ENCODE measurements around the gene CHD1.

The CHD1 gene

DNA sequence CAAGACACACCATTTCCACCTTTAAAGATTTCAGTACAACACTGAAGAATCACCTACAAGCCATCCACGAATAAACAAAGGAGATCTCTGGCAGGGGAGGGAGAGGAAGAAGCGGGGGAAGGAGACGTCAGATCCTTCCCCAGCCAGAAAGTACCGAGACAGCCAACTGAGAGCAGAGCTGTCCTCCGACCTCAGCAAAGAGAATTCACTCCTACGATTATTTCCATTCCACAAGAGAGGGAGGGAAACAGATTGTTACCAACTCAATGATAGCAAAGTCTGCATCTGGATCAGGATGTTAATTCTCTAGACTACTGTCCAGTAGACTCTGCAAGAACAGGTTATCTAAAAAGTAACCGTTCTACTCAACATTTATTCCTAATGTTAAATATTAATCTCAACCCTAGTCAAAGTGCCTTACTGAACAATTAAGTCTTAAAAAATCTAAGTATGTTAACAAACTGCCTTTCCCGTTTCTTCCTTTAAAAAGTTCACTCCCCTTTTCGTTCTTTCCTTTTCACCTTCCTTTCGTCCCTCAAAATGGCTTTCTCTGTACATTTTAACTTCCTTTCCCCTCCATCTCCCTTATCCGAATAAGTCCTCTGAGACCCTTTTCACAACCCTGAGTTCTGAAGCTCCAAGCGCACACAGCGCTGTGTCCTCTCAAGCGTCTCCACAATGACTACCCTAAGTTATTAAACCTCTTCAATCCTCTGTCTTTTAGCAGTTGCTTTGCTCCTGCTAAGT is 1.4 kb downstream of the CHD1 start:
- no peaks in the 10 kb centered on the region for H3K9me3 ChIP-seq (ENCODE audit: control insufficient read depth, insufficient read depth, low read length)
- H3K36me3 ChIP-seq (ENCODE audit: insufficient read depth, low read length) = peaks cover 8% of the 10 kb centered on the region
- no peaks in the 10 kb centered on the region for H3K4me1 ChIP-seq (ENCODE audit: insufficient read depth, low read length)
- H3K9ac ChIP-seq (ENCODE audit: low read depth, low read length) = peak overlapping the region; percentile 82

DNA sequence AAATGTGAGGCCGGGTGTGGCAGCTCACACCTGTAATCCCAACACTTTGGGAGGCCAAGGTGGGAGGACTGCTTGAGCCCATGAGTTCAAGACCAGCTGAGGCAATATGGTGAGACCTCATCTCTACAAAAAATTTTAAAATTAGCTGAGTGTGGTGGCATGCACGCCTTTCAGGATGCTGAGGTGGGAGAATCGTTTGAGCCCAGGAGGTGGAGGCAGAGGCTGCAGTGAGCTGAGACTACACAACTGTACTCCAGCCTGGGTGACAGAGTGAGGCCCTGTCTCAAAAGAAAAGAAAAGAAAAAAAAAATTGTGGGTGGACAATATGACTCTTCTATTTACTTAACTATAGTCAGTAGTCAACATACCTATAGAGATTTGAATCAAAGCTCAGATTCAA is 4.8 kb downstream of the CHD1 start:
- Histone ChIP-seq H3K9ac (ENCODE audit: low read depth, low read length) (no peak overlapping the region), H3K4me1 (ENCODE audit: insufficient read depth, low read length) (no peaks in the 10 kb centered on the region)

DNA sequence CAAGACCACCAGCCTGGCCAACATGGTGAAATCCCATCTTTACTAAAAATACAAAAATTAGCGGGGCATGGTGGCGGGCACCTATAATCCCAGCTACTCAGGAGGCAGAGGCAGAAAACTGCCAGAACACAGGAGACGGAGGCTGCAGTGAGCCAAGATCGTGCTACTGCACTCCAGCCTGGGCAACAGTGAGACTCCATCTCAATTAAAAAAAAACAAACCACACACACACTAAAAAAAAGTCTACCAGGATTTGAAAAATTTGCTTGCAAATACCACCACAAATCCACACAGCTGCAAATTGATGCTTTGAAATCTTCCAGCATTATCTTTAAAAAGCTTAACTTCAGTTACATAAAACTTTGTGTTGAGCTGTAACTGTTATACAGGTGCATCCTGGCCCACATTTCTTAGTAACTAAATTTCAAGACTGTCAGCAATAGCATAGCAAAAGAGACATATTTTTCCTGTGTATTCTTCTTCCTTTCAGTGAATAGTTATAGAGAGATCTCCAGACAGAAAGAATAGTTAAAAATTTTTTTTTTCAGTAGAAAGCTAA is 6.8 kb downstream of the CHD1 start:
- no peaks in the 10 kb centered on the region for H3K9me3 ChIP-seq (ENCODE audit: control insufficient read depth, insufficient read depth, low read length)
- peaks cover 8% of the 10 kb centered on the region for H3K36me3 ChIP-seq (ENCODE audit: insufficient read depth, low read length)
- no peak overlapping the region for H3K9ac ChIP-seq (ENCODE audit: low read depth, low read length)
- no peaks in the 10 kb centered on the region for H3K4me1 ChIP-seq (ENCODE audit: insufficient read depth, low read length)

More for the DNA sequence above, 4.8 kb downstream of the CHD1 start:
- peaks cover 8% of the 10 kb centered on the region for H3K36me3 ChIP-seq (ENCODE audit: insufficient read depth, low read length)
- no peaks in the 10 kb centered on the region for H3K9me3 ChIP-seq (ENCODE audit: control insufficient read depth, insufficient read depth, low read length)

DNA sequence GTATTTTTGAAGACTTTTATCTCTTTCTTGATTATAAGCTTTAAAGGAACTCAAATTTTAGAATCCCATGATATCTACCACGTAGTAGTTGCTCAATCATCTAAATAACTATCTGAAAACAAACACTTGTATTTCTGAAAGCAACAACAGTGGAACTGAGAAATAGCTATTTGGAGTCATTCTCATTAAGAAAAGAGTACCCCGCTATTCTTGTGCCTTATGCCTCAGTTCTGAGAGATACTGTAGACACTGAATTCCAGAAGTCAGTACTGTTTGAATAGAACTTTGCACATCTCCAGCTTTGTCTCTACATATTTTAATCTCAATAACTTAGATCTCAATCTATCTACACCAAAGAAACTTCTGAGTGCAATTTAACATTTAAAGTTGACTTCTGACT is 11.4 kb downstream of the CHD1 start:
- H3K4me1 ChIP-seq (ENCODE audit: insufficient read depth, low read length) = no peaks in the 10 kb centered on the region
- H3K36me3 ChIP-seq (ENCODE audit: insufficient read depth, low read length) = no peaks in the 10 kb centered on the region; the same call in 1 of the 2 replicates
- no peaks in the 10 kb centered on the region for H3K9me3 ChIP-seq (ENCODE audit: control insufficient read depth, insufficient read depth, low read length)
- no peak overlapping the region for H3K9ac ChIP-seq (ENCODE audit: low read depth, low read length)

DNA sequence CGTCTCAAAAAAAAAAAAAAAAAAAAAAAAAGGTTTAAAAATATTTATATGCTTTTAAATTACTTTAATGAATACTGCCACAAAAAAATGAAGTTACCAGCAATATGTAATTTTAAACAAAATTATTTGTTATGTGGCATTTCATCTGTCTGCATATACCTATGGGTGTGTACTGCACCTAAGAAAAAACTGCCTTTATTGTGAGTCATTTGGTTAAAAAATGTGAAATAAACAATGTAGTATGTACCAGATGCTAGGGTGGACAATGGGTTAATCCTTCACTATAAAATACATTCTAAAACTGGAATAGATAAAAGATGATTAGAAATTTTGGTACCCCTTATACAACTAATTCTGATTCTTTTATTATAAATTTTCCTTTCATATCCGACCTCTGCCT is 12.3 kb downstream of the CHD1 start:
- no peaks in the 10 kb centered on the region; the same call in 1 of the 2 replicates for H3K36me3 ChIP-seq (ENCODE audit: insufficient read depth, low read length)
- H3K9me3 ChIP-seq (ENCODE audit: control insufficient read depth, insufficient read depth, low read length) = no peaks in the 10 kb centered on the region
- H3K9ac ChIP-seq (ENCODE audit: low read depth, low read length) = no peak overlapping the region
- H3K4me1 ChIP-seq (ENCODE audit: insufficient read depth, low read length) = no peaks in the 10 kb centered on the region

DNA sequence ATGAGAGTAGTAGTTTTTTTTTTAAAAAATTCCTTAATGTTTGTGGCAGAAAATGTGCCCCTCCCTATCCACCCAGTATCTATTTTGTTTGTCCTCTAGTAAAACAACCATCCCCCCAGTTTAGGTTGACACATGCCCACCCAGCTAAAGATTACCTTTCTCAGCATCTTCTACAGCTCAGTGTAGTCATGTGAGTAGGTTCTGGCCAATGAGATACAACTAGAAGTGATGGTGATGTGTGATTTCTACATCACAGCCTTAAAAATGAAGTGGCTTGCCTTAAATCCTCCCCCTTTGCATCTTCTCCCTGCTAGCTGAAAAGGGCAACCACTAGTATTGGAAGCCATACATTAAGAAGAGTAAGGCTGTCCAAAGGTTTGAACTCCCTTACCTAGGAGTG is 14.9 kb downstream of the CHD1 start:
- H3K4me1 ChIP-seq (ENCODE audit: insufficient read depth, low read length) = no peaks in the 10 kb centered on the region
- no peaks in the 10 kb centered on the region for H3K9me3 ChIP-seq (ENCODE audit: control insufficient read depth, insufficient read depth, low read length)
- H3K9ac ChIP-seq (ENCODE audit: low read depth, low read length) = no peak overlapping the region
- no peaks in the 10 kb centered on the region for H3K36me3 ChIP-seq (ENCODE audit: insufficient read depth, low read length)

DNA sequence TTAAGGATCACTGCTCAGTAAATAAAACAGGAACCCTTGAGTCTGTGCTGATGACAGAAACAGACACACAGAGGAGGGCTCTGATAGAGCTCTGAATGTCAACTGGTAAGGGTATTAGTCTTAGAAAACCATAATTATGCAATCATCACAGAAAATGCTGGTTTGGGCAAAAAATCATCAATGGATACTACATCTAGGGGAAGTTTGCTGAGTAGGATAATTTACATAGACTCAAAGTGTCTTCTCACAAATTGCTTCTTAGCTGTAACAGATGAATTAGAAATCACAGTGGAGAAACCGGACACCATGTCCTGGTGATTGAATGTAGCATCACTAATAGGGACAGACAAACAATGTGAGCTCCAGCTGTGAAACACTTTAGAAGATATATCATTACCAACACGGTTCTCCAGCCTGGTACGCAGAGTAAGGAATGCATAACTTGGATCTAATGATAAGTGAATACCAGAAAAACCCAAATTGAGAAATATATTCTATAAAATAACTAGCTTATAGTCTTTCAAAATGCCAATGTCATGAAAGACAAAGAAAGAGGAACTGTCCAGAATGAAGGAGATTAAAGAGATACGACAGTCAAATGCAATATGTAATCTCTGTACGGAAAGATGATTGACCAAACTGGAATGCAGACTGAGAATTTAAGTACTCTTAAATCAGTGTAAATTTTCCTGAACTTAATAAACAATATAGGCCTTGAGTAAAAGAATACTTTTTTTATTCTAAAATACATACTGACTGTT is 17.3 kb downstream of the CHD1 start:
- H3K36me3 ChIP-seq (ENCODE audit: insufficient read depth, low read length) = no peaks in the 10 kb centered on the region
- H3K9me3 ChIP-seq (ENCODE audit: control insufficient read depth, insufficient read depth, low read length) = no peaks in the 10 kb centered on the region
- H3K9ac ChIP-seq (ENCODE audit: low read depth, low read length) = no peak overlapping the region
- peaks cover 10% of the 10 kb centered on the region for H3K4me1 ChIP-seq (ENCODE audit: insufficient read depth, low read length)

DNA sequence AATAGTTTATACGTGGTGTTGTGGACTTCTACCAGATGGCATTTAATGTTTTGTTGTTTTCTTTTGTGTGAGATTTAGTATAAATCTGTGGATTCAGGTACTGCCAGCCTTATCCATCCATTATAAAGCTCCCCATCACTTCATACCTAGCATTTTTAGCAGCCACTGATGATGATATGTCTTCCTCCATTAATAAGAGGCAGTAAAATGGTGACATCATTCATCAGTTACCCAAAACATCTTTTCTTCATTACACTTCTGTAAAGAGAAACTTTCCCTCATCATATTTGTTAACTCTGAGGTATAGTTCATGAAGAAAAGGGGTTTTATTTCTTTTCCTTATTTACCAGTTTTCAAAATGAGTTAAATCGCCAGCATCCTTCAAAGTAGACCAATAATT is 19.4 kb downstream of the CHD1 start:
- peaks cover 10% of the 10 kb centered on the region for H3K4me1 ChIP-seq (ENCODE audit: insufficient read depth, low read length)
- no peaks in the 10 kb centered on the region for H3K9me3 ChIP-seq (ENCODE audit: control insufficient read depth, insufficient read depth, low read length)
- H3K9ac ChIP-seq (ENCODE audit: low read depth, low read length) = no peak overlapping the region
- no peaks in the 10 kb centered on the region for H3K36me3 ChIP-seq (ENCODE audit: insufficient read depth, low read length)

DNA sequence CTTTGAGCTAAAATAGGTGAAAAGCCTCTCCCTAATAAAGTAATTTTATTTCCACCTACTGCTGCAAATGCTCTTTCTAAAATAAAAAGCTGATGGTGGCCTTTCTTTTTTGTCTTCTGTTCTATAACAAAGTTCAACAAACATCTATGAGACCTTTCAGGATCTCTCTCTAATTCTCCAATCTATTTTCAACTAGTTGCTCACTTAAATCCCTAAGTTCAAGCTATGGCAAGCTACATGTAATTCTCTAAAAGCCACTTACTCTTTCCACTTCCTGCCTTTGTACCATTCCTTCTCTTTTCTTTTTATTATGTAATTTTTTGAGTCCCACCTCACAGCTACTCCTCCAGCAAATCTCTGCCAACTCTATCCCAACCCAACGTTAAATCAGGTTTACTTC is 20.9 kb downstream of the CHD1 start:
- H3K9ac ChIP-seq (ENCODE audit: low read depth, low read length) = no peak overlapping the region
- peaks cover 10% of the 10 kb centered on the region for H3K4me1 ChIP-seq (ENCODE audit: insufficient read depth, low read length)
- H3K9me3 ChIP-seq (ENCODE audit: control insufficient read depth, insufficient read depth, low read length) = no peaks in the 10 kb centered on the region
- H3K36me3 ChIP-seq (ENCODE audit: insufficient read depth, low read length) = no peaks in the 10 kb centered on the region

DNA sequence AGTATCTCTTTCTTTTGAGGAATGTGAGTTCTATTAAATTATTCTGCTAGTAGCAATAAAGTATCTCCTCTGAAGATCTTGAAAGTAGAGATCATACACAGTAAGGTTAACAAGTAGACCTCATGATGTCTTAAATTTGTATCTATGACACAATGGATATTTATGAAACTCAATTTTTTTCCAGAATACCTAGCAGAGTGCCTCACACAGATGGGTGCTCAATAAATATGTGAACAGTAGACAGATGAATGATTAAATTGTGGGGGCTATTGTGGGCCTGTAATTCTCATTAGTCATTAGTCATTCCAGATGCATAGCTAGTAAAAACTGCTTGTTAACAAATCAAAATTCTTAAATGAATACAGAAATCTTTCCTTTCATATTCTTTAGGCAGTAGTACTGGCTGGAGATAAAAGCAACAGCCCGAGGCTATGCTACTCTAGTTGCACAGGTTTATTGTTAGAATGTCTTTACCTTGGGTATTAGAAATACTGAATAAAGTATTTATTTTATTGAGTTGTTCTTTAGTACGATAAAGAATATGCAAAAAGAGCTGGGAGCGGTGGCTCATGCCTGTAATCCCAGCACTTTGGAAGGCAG is 22.0 kb downstream of the CHD1 start:
- no peaks in the 10 kb centered on the region for H3K9me3 ChIP-seq (ENCODE audit: control insufficient read depth, insufficient read depth, low read length)
- H3K36me3 ChIP-seq (ENCODE audit: insufficient read depth, low read length) = no peaks in the 10 kb centered on the region

DNA sequence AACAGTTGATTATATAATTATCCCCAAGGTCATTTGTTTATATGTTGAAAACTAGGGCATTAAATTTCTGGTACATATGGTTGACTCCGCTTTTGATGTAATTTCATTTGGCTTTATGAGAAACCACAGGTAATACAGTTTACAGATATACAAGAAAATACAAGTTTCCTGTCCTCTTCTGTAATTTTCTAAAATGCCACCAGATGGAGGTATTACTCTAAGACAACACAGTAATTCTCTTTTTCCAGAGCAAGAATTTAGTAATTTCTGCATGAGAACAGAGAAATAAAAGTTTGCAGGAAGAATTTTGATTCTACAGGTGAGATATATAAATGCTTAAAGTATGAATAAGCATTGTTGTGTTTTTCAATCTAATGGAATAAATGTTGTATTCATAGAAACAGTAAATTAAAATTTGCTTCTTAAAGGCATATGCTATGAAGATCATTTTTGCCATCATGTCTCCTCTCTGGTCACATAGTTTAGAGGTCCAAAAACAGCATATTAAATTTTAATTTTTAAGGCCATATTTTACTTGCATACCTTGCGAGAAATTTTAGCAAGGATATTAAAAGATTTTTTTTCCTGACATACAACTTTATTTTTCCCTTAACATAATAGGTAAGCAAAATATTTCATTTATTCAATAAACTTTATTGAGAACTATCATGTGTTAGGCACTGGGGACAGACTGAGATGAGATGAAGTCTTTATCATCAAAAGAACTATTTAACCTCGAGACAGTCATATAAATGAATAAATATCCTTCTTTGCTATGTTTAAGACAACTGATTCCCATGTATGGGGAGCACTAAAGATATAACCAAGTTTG is 22.7 kb downstream of the CHD1 start:
- Histone ChIP-seq H3K9me3 (ENCODE audit: control insufficient read depth, insufficient read depth, low read length) (no peaks in the 10 kb centered on the region), H3K9ac (ENCODE audit: low read depth, low read length) (no peak overlapping the region), H3K4me1 (ENCODE audit: insufficient read depth, low read length) (peaks cover 10% of the 10 kb centered on the region), H3K36me3 (ENCODE audit: insufficient read depth, low read length) (no peaks in the 10 kb centered on the region)

More for the DNA sequence above, 22.0 kb downstream of the CHD1 start:
- Histone ChIP-seq H3K9ac (ENCODE audit: low read depth, low read length) (no peak overlapping the region), H3K4me1 (ENCODE audit: insufficient read depth, low read length) (peaks cover 10% of the 10 kb centered on the region)

DNA sequence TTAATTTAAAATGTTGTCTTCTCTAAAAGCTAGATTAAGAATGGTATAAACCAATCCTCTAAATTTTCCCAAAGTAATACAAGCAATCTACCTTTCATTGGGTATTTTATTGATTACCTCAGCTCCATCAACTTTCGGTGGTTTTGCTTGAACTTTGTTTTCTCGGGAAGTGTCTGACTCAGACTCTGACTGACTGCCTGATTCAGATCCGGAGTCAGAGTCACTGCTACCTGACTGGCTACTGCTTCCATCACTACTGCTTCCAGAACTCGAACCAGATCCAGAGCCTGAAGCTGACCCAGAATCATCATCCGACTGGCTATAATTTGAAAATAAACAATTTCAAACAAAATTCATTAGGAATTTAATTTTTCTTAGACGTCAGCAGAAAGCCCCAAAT is 24.0 kb downstream of the CHD1 start:
- no peak overlapping the region for H3K9ac ChIP-seq (ENCODE audit: low read depth, low read length)
- H3K36me3 ChIP-seq (ENCODE audit: insufficient read depth, low read length) = peaks cover 4% of the 10 kb centered on the region
- no peaks in the 10 kb centered on the region for H3K9me3 ChIP-seq (ENCODE audit: control insufficient read depth, insufficient read depth, low read length)
- peaks cover 10% of the 10 kb centered on the region for H3K4me1 ChIP-seq (ENCODE audit: insufficient read depth, low read length)

DNA sequence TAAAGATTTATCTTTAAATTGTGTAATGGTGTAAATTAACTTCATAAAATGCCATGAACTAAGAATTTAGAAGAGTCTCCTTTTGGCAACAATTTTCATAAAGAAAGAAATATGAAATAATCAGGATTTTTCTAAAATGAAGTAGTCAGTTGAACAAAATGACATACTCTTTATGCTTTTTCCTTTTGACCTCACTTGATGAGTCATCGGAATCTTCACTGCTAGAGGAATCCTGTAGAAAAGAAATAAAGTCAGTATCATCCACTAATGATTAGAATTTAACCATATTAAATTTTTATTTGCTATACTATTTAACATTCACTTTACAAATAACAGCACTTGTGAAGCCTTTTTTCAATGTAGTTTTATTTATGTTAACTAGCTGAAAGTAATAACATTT is 26.1 kb downstream of the CHD1 start:
- Histone ChIP-seq H3K9me3 (ENCODE audit: control insufficient read depth, insufficient read depth, low read length) (no peaks in the 10 kb centered on the region), H3K9ac (ENCODE audit: low read depth, low read length) (no peak overlapping the region), H3K4me1 (ENCODE audit: insufficient read depth, low read length) (peaks cover 1% of the 10 kb centered on the region; the same call in 1 of the 2 replicates), H3K36me3 (ENCODE audit: insufficient read depth, low read length) (peaks cover 6% of the 10 kb centered on the region)

DNA sequence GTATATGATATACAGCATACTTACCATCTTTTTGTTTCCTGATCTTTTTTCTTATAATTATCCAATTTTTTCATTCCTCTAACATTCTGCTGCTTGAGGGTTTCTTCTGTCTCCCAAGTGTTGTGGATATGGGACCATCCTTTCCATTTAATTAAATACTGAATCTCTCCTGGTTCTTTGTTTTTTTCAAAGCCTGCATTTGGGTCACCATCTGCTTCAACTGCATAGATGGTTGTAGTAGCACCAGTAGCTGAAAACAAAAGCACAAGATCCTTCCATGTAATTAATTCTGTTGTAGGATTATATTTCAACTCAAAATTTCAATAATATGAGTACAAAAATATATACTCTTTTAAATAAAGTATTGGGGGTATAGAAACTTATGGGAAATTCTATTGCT is 29.4 kb downstream of the CHD1 start:
- Histone ChIP-seq H3K9me3 (ENCODE audit: control insufficient read depth, insufficient read depth, low read length) (no peaks in the 10 kb centered on the region), H3K36me3 (ENCODE audit: insufficient read depth, low read length) (peaks cover 16% of the 10 kb centered on the region), H3K9ac (ENCODE audit: low read depth, low read length) (no peak overlapping the region), H3K4me1 (ENCODE audit: insufficient read depth, low read length) (no peaks in the 10 kb centered on the region)

Measured in ES-I3 (cell line).